Fibroblast of the conjunctiva (primary cell): ENCODE results near the gene REEP2.
A peak's percentile ranks its signal among the peaks of the same experiment; 100 is the strongest.
"Not testable (repeated sequence)": the region's sequence is repeated elsewhere in the genome, so short reads cannot be mapped to it uniquely, and the experiment has no call there.

Experiments
- DNase-seq: peaks from one replicate; pipeline ENCODE4 v3.0.0-alpha.2; 2010; ENCODE audit warnings: low read depth

The REEP2 gene

DNA sequence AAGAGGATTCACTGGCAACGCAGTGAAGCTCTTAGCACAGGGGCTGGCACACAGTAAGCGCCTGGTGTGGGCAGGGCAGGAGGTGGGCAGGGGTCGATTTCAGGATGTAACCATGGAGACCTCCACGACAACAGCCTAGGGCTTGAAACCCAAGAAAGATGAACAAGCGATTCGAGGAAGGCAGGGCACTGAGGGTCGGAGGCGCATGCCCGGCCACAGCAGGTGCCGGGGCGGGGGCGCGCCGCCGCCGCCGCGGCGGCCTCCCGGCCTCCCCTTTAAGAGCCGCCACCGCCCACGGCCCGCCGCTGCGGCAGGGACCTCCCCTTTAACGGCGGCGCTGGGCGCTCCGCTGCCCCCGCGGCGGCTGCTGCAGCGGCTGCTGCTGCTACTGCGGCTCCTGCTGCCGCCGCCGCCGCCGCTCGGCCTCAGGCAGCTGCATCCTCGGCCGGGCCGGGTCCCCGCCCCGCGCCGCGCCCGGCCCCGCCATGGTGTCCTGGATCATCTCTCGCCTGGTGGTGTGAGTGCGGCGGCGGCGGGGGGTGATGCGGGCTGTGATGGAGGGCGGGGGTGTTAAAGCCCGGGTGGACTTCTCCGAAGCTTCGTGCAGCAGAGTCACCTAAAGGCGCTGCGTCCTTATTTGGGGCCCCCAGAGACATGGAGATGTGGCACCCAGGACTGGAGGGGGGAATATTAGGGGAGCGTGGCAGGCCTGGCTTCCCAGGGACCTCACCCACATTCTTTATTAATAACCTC, at the start of gene REEP2:
Gene REEP2, plus strand, starts transcription at position 334 of the 753 bp plus-strand sequence. Its CDS starts 152 bp downstream, at position 486.
- DNase-seq = peak; percentile 10

DNA sequence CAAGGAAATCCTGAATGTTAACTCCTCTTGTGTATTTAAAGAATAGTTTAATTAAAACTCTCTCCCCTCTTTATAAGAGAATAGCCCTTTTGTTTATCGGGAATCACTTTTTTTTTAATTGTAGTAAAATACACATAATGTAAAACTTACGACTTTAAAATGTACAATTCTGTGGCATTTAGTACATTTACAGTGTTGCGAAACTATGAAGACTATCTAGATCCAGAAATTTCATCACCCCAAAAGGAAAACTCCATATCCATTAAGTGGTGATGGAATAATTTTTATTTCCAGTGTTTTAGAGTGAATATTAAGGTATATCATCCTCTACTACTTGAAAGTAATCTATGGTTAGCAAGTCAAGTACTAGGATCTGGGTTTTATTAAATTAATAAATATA, 49.5 kb upstream of the REEP2 start:
- no peak for DNase-seq

DNA sequence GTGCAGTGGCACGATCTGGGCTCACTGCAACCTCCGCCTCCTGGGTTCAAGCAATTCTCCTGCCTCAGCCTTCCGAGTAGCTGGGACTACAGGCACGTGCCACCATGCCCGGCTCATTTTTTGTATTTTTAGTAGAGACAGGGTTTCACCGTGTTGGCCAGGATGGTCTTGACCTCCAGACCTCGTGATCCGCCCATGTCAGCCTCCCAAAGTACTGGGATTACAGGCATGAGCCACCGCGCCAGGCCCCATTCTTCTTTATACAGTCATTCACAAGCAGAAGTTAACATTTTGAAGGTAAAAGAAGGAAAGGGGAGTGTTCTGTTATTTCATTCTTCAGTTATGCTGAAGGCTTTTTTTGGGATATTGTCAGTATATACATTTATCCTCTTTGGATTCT, 48.9 kb upstream of the REEP2 start:
- DNase-seq = not testable (repeated sequence)

DNA sequence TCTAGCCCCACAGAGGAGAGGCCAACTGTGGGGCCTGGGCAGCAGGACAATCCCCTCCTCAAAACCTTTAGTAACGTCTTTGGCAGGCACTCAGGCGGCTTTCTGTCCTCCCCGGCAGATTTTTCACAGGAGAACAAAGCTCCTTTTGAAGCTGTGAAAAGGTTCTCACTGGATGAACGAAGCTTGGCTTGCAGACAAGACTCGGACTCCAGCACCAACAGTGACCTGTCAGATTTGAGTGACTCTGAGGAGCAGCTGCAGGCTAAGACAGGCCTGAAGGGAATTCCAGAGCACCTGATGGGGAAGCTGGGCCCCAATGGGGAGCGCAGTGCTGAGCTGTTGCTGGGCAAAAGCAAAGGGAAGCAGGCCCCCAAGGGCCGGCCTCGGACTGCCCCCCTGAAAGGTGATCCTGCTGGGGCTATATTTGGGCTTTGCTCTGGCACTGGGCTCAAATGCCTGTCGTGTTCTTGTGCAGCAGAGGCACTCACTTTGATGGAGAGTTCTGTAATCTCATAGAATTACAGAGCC, 46.9 kb upstream of the REEP2 start:
- no peak for DNase-seq

DNA sequence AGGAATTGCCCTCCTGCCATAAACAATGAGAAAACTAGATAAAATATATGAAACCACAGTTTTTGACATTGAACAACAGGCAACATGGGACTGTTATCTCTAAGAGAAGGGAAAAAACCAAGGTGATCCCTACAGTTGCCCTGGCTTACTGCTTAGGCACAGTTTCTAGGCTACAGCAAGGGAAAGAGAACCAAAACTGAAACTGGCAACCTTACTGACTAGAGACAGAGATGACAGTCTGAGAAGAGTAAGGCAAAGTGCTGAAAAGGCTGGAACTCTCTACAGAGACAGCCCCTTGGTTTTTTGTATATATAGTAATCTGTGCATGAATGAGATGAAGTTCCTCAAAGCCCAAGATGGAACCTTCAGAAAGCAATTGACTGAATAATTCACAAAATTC, 36.2 kb upstream of the REEP2 start:
- DNase-seq = no peak

DNA sequence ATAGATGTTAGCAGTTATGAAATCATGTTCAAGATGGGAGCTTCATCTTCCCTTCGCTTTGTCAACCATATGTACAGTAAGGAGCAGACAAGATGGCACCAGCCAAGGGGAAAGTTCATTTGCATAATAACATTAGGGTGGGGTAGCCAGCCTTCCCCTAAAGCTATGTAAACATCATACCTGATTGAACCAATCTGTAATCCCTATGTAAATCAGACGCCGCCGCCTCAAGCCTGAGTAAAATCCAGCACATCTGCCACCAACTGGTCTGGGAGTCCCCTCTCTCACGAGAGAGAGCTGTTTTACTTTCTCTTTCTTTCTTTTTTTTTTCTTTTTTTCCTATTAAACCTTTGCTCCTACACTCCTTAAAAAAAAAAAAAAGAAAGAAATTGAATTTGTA, 30.8 kb upstream of the REEP2 start:
- peak; percentile 1 for DNase-seq

- DNase-seq = peak; percentile 4
Measured at GRCh38 chr5:138410996-138411640, 27.7 kb upstream of the REEP2 start.

GRCh38 chr5:138418444-138418843, 20.4 kb upstream of the REEP2 start:
- no peak for DNase-seq

DNA sequence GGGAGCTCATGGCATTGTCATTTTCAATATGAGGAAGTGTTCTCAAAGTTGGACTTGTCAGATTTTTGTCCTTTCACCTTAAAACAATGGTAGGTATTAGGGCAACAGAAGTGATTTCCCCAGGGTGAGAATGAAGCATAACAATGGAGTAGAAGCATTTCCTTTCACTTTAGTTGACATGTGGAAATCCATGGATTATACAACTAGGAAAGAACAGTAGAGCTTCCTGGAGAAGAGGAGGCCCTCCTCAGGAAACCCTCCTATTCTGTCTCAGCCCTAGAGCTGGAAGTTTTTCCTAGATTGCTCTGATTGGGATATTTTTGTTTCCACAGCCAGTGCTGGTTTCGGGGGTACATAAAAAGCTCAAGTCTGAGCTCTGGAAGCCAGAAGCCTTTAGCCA, 13.8 kb upstream of the REEP2 start:
- DNase-seq = no peak

DNA sequence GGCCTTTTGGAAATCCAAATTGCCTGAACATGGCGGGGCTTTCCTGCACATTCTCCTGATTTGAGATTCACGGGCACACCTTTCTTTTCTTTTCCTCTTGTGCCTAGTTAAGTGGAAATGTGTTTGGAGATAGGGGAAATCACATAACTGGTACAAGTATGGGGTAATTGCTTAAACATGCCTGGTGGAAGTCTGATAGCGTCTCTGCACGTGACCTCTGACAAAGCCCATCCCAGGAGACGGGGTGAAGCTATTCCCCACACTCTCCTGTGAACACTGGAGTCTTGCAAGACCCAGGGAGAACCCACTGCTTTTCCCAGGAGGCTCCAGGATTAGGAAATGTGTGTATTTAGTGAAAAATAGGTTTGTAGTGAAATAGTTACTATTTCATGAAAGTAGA, 2.9 kb upstream of the REEP2 start:
- no peak for DNase-seq

- no peak for DNase-seq
Measured at GRCh38 chr5:138438003-138438723, 694 bp upstream of the REEP2 start.

DNA sequence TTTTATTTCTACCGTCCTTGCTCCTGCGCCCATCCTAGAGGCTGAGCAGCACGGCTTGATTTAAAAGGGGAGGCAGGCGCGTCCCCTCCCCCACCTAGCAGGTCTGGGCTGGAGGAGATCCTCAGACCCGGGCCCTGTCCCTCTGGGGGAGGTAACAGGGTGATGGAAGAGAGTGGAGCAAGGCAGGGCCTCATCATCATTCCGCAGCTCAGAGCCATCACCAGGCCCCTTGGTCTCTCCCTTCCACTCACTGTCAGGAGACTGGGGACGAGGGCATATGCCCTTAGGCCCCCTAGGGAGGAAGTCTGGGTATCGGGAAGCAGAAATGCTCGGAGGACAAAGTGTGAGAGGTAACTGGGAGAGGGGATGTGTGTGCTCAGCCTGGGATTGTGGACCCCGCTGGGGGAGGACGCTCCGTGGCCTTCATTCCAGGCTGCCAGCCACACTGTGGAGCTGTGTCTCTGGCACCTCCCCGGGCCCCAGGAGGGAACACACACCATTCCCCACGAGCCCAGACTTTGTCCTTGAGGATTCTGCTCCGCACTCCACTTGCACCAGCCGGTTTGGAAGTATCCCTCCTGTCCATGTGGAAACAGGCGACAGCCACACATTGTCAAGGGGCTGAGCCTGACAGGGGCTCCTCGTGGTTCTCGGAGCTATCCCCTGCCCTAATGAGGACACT, 761 bp downstream of the REEP2 start:
- DNase-seq = no peak

GRCh38 chr5:138440159-138441073, 1.6 kb downstream of the REEP2 start:
- no peak for DNase-seq

DNA sequence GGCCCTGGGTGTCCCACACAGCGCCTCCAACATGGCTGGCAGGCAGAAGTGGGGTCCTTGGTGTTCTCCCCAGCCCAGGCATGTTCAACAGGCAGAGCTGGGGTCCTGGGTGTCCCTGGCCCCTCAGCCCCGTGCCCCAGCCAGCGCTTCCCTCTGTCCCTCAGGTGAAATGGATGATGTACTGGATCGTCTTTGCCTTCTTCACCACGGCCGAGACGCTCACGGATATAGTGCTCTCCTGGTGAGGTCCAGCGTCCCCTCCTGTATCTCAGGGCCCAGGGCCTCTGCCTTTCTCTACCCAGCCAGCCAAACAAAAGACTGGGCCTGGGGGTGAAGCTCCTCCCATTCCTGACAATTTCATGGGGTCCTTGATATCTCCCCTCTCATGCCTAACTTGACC, 2.4 kb downstream of the REEP2 start:
- DNase-seq = no peak

DNA sequence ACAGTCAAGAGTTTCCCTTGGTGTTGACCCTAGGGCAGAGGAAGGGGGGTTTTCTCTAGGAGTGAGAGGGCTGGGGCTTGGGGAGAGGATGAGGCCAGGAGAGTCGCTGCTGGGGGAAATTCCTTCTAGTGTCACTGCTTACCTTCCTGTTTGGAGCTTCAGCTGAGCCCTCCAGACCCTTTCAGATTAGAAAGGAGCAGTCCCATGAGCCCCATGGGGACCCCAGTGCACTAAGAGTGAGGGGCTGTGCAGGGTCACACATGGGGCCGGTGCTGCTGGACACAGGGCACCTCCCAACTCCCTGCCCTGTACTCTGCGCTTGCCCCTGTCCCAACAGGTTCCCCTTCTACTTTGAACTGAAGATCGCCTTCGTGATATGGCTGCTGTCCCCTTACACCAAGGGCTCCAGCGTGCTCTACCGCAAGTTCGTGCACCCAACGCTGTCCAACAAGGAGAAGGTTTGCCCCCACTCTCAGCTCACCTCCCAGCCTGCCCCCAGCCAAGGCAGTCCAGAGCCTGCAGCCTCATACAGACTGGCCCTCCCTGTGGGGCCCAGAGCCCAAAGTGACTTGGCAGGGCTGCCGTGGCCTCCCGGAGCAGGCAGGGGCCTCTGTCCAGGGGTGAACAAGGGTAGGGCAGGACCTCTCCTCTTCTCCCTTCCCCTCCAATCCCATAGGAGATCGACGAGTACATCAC, 5.4 kb downstream of the REEP2 start:
- DNase-seq = no peak

- no peak for DNase-seq
Measured at GRCh38 chr5:138444774-138445546, 6.1 kb downstream of the REEP2 start.

DNA sequence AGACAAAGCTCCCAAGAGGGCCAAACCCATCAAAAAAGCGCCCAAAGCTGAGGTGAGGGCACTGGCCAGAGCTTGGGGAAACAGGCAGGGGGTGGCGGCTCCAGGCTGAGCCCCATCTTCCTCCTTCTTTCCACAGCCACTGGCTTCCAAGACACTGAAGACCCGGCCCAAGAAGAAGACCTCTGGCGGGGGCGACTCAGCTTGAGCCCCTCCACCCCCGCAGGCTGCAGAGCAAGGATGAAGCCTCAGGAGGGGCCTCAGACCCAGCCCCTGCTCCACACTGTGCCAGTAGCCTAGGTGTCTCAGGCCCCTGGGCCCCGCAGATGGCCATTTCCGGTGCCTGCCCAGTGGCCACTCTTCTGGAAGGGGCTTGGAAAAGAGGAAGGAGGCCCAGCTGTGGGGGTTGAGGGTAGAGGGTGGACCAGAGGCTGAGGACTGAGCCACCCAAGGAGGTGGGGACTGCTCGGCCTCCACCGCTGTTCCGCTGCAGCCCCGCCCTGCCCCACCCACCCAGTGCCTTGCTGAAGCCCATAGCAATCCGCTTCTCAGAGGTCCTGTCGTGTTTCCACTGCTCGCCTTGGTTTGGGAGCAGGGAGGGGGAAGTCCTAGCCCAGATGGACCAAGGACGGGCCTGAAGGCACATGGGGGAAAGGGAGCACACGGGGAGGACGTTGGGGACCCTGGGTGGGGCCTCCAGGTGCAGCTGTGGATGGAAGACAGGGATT, 6.9 kb downstream of the REEP2 start:
- DNase-seq = no peak

DNA sequence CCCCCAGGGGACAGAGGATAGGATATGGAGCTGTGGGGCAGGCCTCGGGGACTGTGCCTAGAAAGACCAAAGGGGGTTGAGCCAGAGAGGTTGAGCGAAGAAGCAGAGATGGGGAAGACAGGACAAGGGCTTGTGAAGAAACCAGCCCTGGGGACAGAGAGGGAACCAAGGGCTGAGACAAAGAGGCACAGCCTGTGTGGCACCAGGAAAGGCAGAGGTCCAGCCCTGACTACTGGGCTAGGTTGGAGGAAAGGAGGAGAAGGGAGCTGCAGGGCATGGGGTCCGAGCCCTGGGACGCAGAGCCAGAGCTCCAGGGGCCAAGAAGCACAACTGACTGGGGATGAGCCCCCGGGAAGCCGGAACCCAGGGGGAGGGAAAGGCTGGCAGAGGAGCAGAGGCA, 9.2 kb downstream of the REEP2 start:
- DNase-seq = no peak
